Nephron (organoid): ENCODE measurements around the gene SMTNL2.
A peak's percentile ranks its signal among the peaks of the same experiment; 100 is the strongest.

Experiments
- H3K27ac Mint-ChIP-seq, 3 experiments: 2 replicates each; pipeline ENCODE4 v1.8.0; 2020; ENCODE audit warnings: mixed read lengths in 3 of 3, mild to moderate bottlenecking in 2 of 3, moderate library complexity in 1 of 3
- H3K27me3 Mint-ChIP-seq: 2 replicates; pipeline ENCODE4 v1.8.0; 2021; ENCODE audit warnings: low read depth, mild to moderate bottlenecking, moderate library complexity, mixed read lengths
- H3K36me3 Mint-ChIP-seq: 2 replicates; pipeline ENCODE4 v1.8.0; 2020; ENCODE audit warnings: low read depth, mixed read lengths
- H3K4me1 Mint-ChIP-seq: 2 replicates; pipeline ENCODE4 v1.8.0; 2020; ENCODE audit warnings: mixed read lengths
- H3K4me3 Mint-ChIP-seq, 3 experiments: 2 replicates each; pipeline ENCODE4 v1.8.0; 2020; ENCODE audit warnings: mild to moderate bottlenecking in 3 of 3, mixed read lengths in 3 of 3, moderate library complexity in 2 of 3
- H3K9me3 Mint-ChIP-seq: 2 replicates; pipeline ENCODE4 v1.8.0; 2020; ENCODE audit warnings: mixed read lengths
- CTCF ChIP-seq, 3 experiments: fragments of 200-600 bp; sonication (generic); IDR thresholded peaks; one replicate each; pipeline ENCODE4 v1.5.0; 2021; ENCODE audit warnings: antibody characterized with exemption in 3 of 3; ENCODE audit not compliant: unreplicated experiment in 3 of 3

Gene SMTNL2

GRCh38 chr17:4583206-4583605 is 1.1 kb upstream of the SMTNL2 start:
- Mint-ChIP-seq H3K27ac (peak overlapping the region; percentile 83 to 95 (median 95)), H3K9me3 (no peaks in the 10 kb centered on the region), H3K4me3 (peak overlapping the region; percentile 86 to 92 (median 91)), H3K36me3 (peaks cover 5% of the 10 kb centered on the region), H3K27me3 (peaks cover 17% of the 10 kb centered on the region), H3K4me1 (peaks cover 65% of the 10 kb centered on the region)
- TF ChIP-seq CTCF (IDR thresholded peaks at IDR 0.05; ENCODE audit: unreplicated experiment in 3 of 3): no peak

GRCh38 chr17:4583782-4584100 is 588 bp upstream of the SMTNL2 start:
- Mint-ChIP-seq H3K27me3 (peaks cover 17% of the 10 kb centered on the region), H3K36me3 (peaks cover 5% of the 10 kb centered on the region), H3K9me3 (no peaks in the 10 kb centered on the region), H3K4me3 (peak overlapping the region; percentile 86 to 92 (median 91)), H3K4me1 (peaks cover 70% of the 10 kb centered on the region), H3K27ac (peak overlapping the region; percentile 83 to 95 (median 95))
- peak; percentile 66 to 70 (median 66) for TF ChIP-seq CTCF (IDR thresholded peaks at IDR 0.05; ENCODE audit: unreplicated experiment in 3 of 3)

GRCh38 chr17:4584917-4585637 is 748 bp downstream of the SMTNL2 start:
- Mint-ChIP-seq H3K27ac (peak overlapping the region; percentile 70 to 100 (median 97)), H3K4me3 (peak overlapping the region; percentile 92 to 96 (median 94)), H3K36me3 (peaks cover 5% of the 10 kb centered on the region), H3K27me3 (peaks cover 17% of the 10 kb centered on the region), H3K9me3 (no peaks in the 10 kb centered on the region), H3K4me1 (peaks cover 70% of the 10 kb centered on the region)
- TF ChIP-seq CTCF (IDR thresholded peaks at IDR 0.05; ENCODE audit: unreplicated experiment in 3 of 3): no peak

GRCh38 chr17:4585638-4585994 is 1.3 kb downstream of the SMTNL2 start:
- Mint-ChIP-seq H3K36me3 (peaks cover 5% of the 10 kb centered on the region), H3K27ac (peak overlapping the region; percentile 70 to 100 (median 97)), H3K4me1 (peaks cover 73% of the 10 kb centered on the region), H3K9me3 (no peaks in the 10 kb centered on the region), H3K27me3 (peaks cover 22% of the 10 kb centered on the region), H3K4me3 (peak overlapping the region; percentile 92 to 96 (median 94))
- TF ChIP-seq CTCF (IDR thresholded peaks at IDR 0.05; ENCODE audit: unreplicated experiment in 3 of 3): no peak

- Mint-ChIP-seq H3K27ac (peak overlapping the region; percentile 70 to 100 (median 97)), H3K4me3 (peak overlapping the region; percentile 92 to 96 (median 94)), H3K27me3 (peaks cover 22% of the 10 kb centered on the region), H3K36me3 (peaks cover 5% of the 10 kb centered on the region), H3K4me1 (peaks cover 71% of the 10 kb centered on the region), H3K9me3 (no peaks in the 10 kb centered on the region)
- TF ChIP-seq CTCF (IDR thresholded peaks at IDR 0.05; ENCODE audit: unreplicated experiment in 3 of 3): no peak
Observed at GRCh38 chr17:4586043-4586442, 1.7 kb downstream of the SMTNL2 start.

GRCh38 chr17:4587195-4587594 is 2.9 kb downstream of the SMTNL2 start:
- H3K27me3 Mint-ChIP-seq: peaks cover 22% of the 10 kb centered on the region
- peaks cover 66% of the 10 kb centered on the region for H3K4me1 Mint-ChIP-seq
- peaks cover 5% of the 10 kb centered on the region for H3K36me3 Mint-ChIP-seq
- no peak for TF ChIP-seq CTCF (IDR thresholded peaks at IDR 0.05; ENCODE audit: unreplicated experiment in 3 of 3)
- H3K9me3 Mint-ChIP-seq: no peaks in the 10 kb centered on the region
- H3K27ac Mint-ChIP-seq: peak overlapping the region; percentile 70 to 100 (median 97)
- peak overlapping the region; percentile 28 to 96 (median 94) for H3K4me3 Mint-ChIP-seq
